ENCODE results near the gene GRID1.

GRID1 gene

GRCh38 chr10:86310291-86310690, 56.3 kb downstream of the GRID1 start:
- TF ChIP-seq CTCF (conservative IDR thresholded peaks at IDR 0.05): no peak

GRCh38 chr10:86308056-86308455, 58.5 kb downstream of the GRID1 start:
- TF ChIP-seq CTCF (conservative IDR thresholded peaks at IDR 0.05): no peak
- no peak overlapping the region for H3K27ac ChIP-seq

More at GRCh38 chr10:86310291-86310690, 56.3 kb downstream of the GRID1 start:
- no peak overlapping the region for H3K27ac ChIP-seq

- H3K27ac ChIP-seq: no peak overlapping the region
- no peak for TF ChIP-seq CTCF (conservative IDR thresholded peaks at IDR 0.05)
Observed at GRCh38 chr10:86306628-86307278, 59.8 kb downstream of the GRID1 start.

GRCh38 chr10:86305521-86305920, 61.1 kb downstream of the GRID1 start:
- no peak overlapping the region for H3K27ac ChIP-seq
- TF ChIP-seq CTCF (conservative IDR thresholded peaks at IDR 0.05): no peak

GRCh38 chr10:86304436-86304835, 62.2 kb downstream of the GRID1 start:
- no peak for TF ChIP-seq CTCF (conservative IDR thresholded peaks at IDR 0.05)
- no peak overlapping the region for H3K27ac ChIP-seq

GRCh38 chr10:86303626-86304025, 63.0 kb downstream of the GRID1 start:
- no peak for TF ChIP-seq CTCF (conservative IDR thresholded peaks at IDR 0.05)
- H3K27ac ChIP-seq: no peak overlapping the region

- no peak overlapping the region for H3K27ac ChIP-seq
- TF ChIP-seq CTCF (conservative IDR thresholded peaks at IDR 0.05): no peak
Observed at GRCh38 chr10:86301971-86302370, 64.6 kb downstream of the GRID1 start.
